Measurements from ENCODE around the gene BCL11A. TPM values are rescaled to one million over a fixed set of nuclear protein-coding genes. Genes with fewer than 3 reads are reported as not detected.
"Not testable (repeated sequence)": the region's sequence is repeated elsewhere in the genome, so short reads cannot be mapped to it uniquely, and the experiment has no call there.

The BCL11A gene
- total RNA-seq, 1 donor from 2014 or later, result 43.0 TPM

- no peak for ATAC-seq
Observed at GRCh38 chr2:60426880-60427279, 126.6 kb downstream of the BCL11A start.

- no peak for ATAC-seq
Observed at GRCh38 chr2:60426341-60426740, 127.1 kb downstream of the BCL11A start.

- ATAC-seq, result no peak
Observed at GRCh38 chr2:60424233-60424632, 129.2 kb downstream of the BCL11A start.

DNA sequence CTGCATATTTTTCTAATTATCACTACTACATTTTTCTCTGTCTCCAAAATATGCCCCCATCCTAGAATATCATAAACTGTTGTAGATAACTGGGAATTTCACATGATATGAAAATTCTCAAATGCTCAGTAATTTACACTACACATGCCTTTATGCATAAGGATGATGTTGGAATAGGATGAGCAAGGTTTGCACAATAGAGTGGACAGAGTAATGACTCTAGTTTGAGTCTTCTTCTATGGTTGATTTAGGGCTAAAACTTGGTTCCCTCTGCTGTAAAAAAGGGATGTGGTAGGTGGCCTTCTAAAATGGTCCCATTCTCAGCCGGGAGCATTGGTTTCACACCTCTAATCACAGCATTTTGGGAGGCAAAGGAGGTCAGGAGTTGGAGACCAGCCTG is 129.9 kb downstream of the BCL11A start:
- no peak for ATAC-seq

DNA sequence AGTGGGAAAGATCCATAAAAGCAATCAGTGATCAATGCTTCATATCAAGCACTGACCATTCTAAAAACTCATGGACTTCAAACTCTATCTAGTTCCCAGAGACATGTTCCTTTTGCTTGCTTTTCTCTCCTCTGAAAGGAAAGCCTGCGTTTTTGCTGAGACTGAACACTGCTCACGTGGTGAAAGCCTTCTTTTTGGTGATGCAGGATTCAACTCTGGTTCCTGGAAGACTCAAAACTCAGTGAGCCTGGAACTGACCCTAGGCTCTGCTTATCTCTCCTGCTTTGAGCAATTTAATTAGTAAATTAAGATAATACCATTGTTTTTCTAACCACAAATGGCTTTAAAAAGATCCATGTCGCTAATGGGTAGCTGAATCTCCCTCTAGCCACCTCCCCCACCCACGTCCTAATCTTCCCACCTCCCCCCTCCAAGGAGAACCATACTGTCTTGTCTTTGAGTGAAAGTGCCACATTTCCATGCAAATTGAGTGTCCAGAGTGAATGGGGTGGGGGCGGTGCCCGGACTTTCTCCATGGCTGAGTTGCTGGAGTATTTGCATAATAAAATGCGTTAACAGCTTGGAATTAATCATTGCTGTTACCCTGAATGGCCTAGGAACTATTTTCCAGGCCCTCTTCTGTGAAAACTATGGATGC is 130.5 kb downstream of the BCL11A start:
- ATAC-seq, result no peak

DNA sequence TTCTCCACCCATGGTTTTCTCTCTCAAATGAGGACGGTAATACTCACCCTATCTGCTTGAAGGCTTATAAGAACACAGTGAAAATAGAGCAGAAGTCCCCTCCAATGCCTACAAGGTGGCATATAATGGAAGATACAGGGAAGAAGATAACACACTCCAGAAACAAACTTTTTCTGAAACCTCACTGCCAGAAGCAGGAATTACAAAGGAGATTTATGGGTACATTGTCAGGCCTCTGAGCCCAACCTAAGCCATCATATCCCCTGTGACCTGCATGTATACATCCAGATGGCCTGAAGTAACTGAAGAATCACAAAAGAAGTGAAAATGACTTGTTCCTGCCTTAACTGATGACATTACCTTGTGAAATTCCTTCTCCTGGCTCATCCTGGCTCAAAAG is 136.2 kb downstream of the BCL11A start:
- ATAC-seq, result not testable (repeated sequence)

DNA sequence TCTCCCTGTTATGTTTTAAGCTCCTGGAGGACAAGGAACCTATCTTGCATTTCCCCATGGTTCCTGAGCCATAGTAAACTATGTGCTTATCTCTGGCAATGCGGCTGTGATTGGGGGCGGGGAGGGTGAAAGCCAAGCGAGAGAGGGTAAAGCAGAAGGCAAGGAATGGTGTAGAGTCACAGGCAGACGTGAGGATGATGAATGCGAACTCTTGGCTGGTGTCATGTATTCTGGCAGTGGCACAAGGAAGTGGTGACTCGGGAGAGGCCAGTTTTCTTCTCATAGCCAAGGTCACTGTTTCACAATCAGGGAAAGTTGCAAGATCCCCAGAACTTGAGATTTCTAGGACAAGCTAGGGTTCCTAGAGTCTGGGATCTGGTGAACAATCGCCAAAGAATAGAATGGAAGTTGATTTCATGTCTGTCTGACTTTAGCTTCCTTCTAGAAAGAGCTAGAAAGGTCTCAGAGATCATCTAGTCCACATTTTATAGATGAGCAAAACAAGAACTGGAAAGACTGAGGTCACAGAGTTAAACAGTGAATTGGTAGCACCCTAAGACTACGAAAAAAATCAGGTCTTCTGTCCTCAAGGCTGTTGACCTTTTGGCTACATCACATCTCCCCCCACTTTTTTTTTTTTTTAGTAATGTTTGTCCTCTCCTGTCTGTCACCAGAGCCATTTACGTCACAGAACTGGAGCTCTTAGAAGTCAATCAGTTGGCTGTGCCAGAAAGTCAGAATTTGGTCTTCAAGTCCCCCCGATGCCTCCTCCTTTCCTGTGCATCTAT is 137.0 kb downstream of the BCL11A start:
- ATAC-seq, result peak; percentile 94

DNA sequence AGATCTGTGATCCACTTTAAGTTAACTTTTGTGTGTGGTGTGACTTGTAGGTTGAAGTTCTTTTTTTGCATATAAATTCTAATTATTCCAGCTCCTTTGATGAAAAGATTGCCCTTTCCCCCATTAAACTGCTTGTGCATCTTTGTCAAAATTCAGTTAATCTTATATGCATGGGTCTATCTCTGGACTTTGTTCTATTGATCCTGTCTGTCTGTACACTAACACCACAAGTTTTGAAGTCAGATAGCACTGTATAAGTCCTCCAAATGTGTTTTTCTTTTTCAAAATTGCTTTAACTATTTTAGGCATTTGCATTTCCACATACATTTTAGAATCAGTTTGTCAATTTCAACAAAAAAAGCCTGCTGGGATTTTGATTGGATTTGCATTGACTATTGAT is 137.6 kb downstream of the BCL11A start:
- no peak for ATAC-seq

GRCh38 chr2:60414495-60415138 is 138.8 kb downstream of the BCL11A start:
- ATAC-seq, result no peak

- ATAC-seq, result no peak
Observed at GRCh38 chr2:60413814-60414168, 139.7 kb downstream of the BCL11A start.

DNA sequence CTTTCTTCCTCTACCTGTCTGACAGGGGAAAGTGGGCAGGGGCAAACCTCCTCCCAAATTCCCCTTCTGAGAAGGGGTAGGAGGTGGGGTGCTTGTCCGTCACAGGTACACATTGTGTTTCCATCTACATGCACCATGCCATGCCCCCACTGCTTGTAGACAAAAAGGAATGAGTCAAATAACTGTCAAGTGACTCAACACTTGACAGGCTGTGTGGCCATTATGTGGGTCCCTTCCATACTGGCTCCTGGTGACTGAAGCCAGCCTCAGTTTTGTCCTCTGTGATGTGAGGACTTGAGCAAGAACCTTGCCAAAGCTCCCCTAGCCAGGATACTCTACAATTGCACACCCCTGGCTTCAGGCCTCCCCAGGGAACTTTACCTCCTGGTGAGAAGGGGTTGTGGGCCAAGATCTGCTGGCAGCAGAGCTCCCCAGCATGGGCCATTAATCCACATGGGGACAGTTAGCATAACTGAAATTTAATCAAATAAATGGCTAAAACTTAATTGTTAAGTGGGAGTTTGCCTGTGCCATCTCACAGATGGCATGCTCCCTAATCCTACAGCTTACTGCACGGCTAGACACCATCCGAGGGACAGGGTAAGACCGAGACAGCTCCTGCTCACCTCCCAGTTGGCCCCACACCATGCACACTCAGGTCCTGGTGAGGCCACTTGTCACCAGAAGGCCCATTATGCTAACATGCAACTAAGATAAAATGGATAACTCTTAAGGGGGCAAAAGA is 140.2 kb downstream of the BCL11A start:
- ATAC-seq, result no peak

DNA sequence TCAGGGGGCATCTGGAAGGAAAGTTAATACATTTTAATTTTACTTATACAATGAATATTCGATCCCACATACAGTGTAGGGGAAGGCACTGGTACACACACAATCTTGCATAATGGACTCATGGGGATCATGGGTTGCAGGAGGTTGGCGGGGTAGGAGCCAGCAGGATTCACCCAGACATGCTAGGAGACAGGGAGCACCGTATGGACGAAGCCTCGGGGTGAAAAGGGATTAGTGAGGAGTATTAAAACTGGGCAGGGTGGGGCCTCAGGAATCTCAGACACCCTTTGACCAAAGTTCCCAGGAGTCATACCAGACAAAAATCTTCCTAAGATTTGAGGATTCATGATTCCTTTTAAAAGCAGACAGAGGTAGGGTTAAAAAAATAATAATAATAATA is 140.8 kb downstream of the BCL11A start:
- ATAC-seq, result no peak

DNA sequence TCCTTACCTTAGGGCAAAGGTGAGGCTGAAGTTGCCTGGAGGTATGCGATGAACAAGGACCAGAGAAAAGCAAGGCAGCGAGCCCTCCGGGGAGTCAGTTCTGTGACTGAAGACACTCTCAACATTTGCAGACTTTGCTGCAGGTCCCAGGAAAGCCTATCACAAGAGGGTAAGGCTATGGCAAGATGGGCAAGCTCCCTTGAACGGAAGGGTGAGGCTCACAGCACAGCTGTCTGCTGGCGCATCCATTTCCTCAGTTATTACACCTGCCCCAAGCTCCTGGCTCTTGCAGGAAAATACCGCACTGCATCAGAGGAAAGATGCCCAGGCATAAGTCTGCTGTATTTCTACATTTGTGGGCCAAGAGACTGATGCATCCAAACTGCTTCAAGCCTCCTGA is 141.4 kb downstream of the BCL11A start:
- no peak for ATAC-seq

DNA sequence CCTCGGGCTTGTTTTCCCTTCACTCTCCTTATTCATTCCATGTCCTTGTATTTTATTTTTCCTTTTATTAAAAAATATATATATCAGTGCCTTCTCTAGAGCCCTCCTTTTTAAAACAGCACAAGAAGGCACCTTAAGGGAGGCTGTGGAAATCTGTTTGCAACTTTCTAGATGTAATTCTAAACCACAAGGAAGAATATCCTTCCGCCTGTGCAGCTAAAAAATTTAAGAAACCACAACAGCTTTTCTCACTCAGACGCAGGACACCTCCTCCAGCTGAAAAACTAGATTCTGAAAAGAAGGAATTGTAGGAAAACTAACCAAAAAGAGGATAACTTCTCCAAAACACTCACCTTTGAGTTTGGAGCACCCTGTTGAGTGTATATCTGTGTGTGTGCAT is 142.2 kb downstream of the BCL11A start:
- ATAC-seq, result no peak

GRCh38 chr2:60410456-60411146 is 142.9 kb downstream of the BCL11A start:
- no peak for ATAC-seq

DNA sequence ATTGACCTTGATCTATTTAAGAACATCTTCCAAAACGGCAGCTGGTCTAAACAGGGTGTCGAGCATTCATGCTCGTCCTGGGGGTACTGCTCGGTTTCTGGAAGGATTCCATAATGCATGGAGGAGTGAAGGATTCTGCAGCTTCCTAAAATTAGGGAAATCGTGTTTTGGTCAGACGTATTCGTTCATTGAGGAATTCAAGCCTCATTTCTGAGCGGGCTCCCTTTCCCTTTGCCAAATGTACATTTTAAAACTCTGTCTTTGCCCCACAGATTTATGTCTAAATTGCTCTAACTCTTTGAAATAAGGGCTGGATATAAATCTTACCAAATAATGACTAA is 144.0 kb downstream of the BCL11A start:
- no peak for ATAC-seq

- peak; percentile 90 for ATAC-seq
Observed at GRCh38 chr2:60408811-60409530, 144.5 kb downstream of the BCL11A start.

DNA sequence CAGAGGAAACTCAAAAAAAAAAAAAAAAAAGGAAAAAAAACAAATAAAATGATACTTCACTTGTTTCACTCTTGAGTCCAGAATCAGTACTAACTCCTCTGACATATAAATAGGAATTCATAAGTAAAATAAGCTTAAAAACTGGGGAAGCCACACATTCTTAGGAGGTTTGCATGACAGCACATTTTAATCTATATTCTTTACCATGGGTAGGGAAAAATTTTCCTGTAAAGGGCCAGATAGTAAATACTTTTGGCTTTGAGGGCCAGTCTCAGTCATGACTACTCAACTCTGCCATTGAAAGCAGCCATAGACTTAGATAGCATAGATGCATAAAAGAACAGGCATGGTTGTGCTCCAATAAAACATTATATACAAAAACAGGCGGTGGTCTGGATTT is 145.2 kb downstream of the BCL11A start:
- ATAC-seq, result no peak

DNA sequence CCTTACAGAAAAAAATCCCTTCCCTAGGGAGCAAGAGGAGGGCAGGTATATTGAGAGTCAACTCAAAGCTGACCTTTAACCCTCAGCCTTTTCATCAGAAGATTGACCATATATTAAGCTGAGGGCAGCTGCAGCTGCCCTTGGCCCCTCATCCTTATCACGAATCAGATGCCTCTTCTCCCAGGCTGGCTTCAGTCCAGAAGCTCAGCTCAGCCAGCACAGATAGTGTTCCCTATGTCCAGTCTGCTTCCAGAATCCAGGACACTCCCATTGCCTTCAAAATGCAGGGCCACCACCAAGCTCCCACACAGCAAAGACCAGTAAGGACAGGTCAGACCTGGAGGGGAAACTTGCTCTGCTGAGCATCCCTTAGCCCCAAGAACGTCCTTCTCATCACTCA is 146.1 kb downstream of the BCL11A start:
- ATAC-seq, result no peak

GRCh38 chr2:60406192-60406591 is 147.3 kb downstream of the BCL11A start:
- no peak for ATAC-seq

DNA sequence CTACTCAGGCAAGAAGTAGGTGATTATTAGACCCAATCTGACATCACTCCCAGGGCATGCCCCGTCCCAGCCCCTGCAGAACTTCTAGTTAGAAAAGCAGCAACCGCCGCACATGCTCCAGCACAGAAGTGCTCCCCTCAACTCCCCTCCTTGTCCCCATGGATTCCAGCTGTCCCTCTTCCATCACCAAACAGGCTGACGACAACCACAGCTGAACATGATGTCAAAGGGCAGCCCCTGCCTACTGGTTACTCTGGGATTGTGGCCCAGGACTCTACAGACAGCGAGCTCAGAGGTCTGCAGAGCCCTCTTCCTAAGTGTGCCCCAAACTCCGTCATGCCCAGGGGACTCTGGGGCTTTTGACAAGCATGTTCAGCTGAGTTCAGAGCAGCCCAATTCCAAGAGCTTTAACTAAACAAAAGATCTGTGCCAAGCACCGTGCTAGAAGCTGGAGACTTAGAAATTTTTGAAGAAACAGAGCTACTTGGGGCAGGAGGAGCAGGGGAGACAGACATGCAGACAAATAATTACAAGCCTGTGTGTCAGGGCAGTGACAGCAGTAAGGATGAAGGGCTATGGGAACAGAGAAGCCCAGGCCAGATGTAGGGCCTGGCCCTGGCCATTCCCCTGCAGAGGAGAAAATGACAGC is 148.1 kb downstream of the BCL11A start:
- no peak for ATAC-seq

All from esophagus mucosa (tissue), 1 donor.